Activated naive CD4-positive, alpha-beta T cell treated with anti-CD3 and anti-CD28 coated beads, Interleukin-2, amount 50 U/mL, for 24 hours (primary cell): Measurements from ENCODE around the gene MYO3B.

Experiments
- H3K27ac Mint-ChIP-seq: one replicate; pipeline ENCODE4 v1.8.0; 2021; ENCODE audit warnings: mild to moderate bottlenecking, mixed read lengths
- H3K27me3 Mint-ChIP-seq: one replicate; pipeline ENCODE4 v1.8.0; 2021; ENCODE audit warnings: mixed read lengths
- H3K36me3 Mint-ChIP-seq: one replicate; pipeline ENCODE4 v1.8.0; 2021; ENCODE audit warnings: mixed read lengths
- H3K4me1 Mint-ChIP-seq: one replicate; pipeline ENCODE4 v1.8.0; 2021; ENCODE audit warnings: mixed read lengths
- H3K4me3 Mint-ChIP-seq: one replicate; pipeline ENCODE4 v1.8.0; 2021; ENCODE audit warnings: mild to moderate bottlenecking, mixed read lengths
- H3K9me3 Mint-ChIP-seq: one replicate; pipeline ENCODE4 v1.8.0; 2021; ENCODE audit warnings: mixed read lengths

Gene MYO3B

DNA sequence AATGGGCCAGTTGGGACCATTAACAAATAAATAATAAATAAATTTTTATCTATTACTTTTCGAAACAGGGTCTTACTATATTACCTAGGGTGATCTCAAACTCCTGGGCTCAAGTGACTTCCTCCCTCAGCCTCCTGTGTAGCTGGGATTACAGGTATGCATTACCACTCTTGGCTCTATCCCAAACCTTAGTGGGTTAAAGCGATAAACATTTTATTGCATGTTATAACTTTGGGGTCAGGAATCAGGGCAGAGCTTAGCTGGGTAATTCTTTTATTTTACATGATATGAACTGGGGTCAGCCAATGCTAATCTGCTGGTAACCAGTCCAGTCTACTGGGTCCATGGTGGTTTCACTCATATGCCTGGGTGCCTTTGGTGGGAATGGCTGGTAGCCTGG is 127.8 kb downstream of the MYO3B start:
- no peaks in the 10 kb centered on the region for H3K9me3 Mint-ChIP-seq

GRCh38 chr2:170306293-170306873 is 128.4 kb downstream of the MYO3B start:
- Mint-ChIP-seq H3K27me3 (peaks cover 9% of the 10 kb centered on the region), H3K9me3 (no peaks in the 10 kb centered on the region), H3K36me3 (no peaks in the 10 kb centered on the region), H3K27ac (no peak overlapping the region), H3K4me3 (no peak overlapping the region), H3K4me1 (no peaks in the 10 kb centered on the region)

More for the DNA sequence above, 127.8 kb downstream of the MYO3B start:
- Mint-ChIP-seq H3K27ac (no peak overlapping the region), H3K36me3 (no peaks in the 10 kb centered on the region), H3K4me1 (no peaks in the 10 kb centered on the region), H3K4me3 (no peak overlapping the region), H3K27me3 (peaks cover 9% of the 10 kb centered on the region)

- Mint-ChIP-seq H3K27me3 (peaks cover 6% of the 10 kb centered on the region), H3K9me3 (no peaks in the 10 kb centered on the region), H3K27ac (no peak overlapping the region), H3K4me3 (no peak overlapping the region), H3K36me3 (no peaks in the 10 kb centered on the region), H3K4me1 (no peaks in the 10 kb centered on the region)
These were observed 129.1 kb downstream of the MYO3B start for GRCh38 chr2:170307052-170307451.

- Mint-ChIP-seq H3K9me3 (no peaks in the 10 kb centered on the region), H3K27me3 (peaks cover 6% of the 10 kb centered on the region), H3K36me3 (no peaks in the 10 kb centered on the region), H3K4me3 (no peak overlapping the region), H3K27ac (no peak overlapping the region), H3K4me1 (no peaks in the 10 kb centered on the region)
These were observed 129.8 kb downstream of the MYO3B start for GRCh38 chr2:170307555-170308351.

DNA sequence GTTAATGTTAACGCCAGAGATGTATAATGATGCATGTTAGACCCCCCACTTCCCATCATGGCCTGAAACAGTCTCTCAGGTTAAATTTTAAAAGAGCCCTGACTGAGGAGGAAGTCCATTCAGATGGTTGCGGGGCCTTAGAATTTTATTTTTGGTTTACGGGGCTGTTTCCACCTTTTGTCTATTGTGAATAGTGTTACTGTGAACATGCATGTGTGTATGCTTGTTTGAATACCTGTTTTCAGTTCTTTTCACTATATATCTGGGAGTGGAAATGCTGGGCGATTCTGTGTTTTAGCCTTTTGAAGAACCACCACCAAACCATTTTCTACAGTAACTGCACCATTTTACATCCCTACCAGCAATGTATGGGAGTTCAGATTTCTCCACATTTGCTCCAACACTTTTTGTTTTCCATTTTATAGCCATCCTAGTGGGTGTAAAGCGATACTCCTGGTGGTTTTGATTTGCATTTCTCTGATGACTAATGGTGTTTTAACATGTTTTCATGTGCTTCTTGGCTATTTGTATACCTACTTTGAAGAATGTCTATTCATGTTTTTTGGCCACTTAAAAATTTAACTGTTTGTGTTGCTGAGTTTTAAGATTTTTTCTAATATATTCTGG is 133.0 kb downstream of the MYO3B start:
- H3K4me1 Mint-ChIP-seq: no peaks in the 10 kb centered on the region
- H3K27me3 Mint-ChIP-seq: peaks cover 11% of the 10 kb centered on the region
- no peaks in the 10 kb centered on the region for H3K9me3 Mint-ChIP-seq
- H3K36me3 Mint-ChIP-seq: no peaks in the 10 kb centered on the region
- no peak overlapping the region for H3K4me3 Mint-ChIP-seq
- no peak overlapping the region for H3K27ac Mint-ChIP-seq

- Mint-ChIP-seq H3K4me1 (no peaks in the 10 kb centered on the region), H3K27ac (no peak overlapping the region), H3K4me3 (no peak overlapping the region), H3K36me3 (no peaks in the 10 kb centered on the region), H3K9me3 (no peaks in the 10 kb centered on the region), H3K27me3 (peaks cover 13% of the 10 kb centered on the region)
These were observed 135.5 kb downstream of the MYO3B start for GRCh38 chr2:170313347-170313991.

- no peak overlapping the region for H3K27ac Mint-ChIP-seq
- no peaks in the 10 kb centered on the region for H3K9me3 Mint-ChIP-seq
- H3K4me1 Mint-ChIP-seq: no peaks in the 10 kb centered on the region
- H3K4me3 Mint-ChIP-seq: no peak overlapping the region
- peaks cover 13% of the 10 kb centered on the region for H3K27me3 Mint-ChIP-seq
- no peaks in the 10 kb centered on the region for H3K36me3 Mint-ChIP-seq
These were observed 136.0 kb downstream of the MYO3B start for GRCh38 chr2:170313992-170314348.

DNA sequence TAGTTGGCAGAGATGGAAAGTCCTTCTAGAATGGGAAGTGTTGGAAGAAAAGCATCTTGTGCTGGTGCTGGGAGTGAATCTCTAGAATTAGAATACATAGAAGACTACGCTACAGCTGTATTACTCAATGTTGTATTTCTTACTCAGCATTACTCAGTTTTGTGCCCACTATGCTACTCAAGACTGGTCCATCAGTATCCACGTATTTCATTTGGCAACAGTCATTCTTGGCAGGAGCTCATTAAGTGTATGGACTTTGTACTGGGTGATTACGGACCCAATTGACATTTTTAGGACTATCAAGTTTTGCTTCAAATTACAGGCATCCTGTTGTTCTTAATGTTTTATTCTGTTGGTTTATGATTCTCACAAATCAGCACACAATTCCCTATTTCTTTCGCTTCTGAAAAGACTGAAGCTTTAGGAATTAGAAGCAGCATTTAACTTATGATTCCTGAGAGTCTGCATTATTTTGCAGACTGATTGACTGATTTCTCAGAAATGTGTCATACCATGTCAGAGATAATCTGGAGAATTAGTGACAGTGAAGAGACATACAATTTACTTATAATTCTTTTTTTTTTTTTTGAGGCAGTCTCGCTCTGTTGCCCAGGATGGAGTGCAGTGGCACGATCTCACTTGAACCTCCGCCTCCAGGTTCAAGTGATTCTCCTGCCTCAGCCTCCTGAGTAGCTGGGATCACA is 136.9 kb downstream of the MYO3B start:
- peaks cover 9% of the 10 kb centered on the region for H3K9me3 Mint-ChIP-seq
- H3K27ac Mint-ChIP-seq: no peak overlapping the region
- H3K36me3 Mint-ChIP-seq: no peaks in the 10 kb centered on the region
- H3K4me1 Mint-ChIP-seq: no peaks in the 10 kb centered on the region
- H3K27me3 Mint-ChIP-seq: peaks cover 13% of the 10 kb centered on the region
- no peak overlapping the region for H3K4me3 Mint-ChIP-seq

DNA sequence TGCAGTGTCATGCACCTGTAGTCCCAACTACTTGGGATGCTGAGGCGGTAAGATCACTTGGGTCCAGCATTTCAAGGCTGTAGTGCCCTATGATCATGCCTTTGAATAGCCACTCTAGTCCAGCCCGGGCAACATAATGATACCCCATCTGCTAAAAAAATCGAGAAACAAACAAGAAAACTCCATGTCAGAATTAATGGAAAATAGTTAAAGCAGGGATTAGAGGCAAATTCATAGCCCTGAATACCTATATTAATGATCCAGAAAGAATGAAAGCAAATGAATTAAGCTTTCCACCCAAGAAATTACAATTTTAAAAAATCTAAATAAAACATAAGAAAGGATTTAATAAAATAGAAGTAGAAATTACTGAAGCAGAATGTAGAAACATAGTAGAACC is 143.0 kb downstream of the MYO3B start:
- H3K9me3 Mint-ChIP-seq: peaks cover 9% of the 10 kb centered on the region
- no peaks in the 10 kb centered on the region for H3K4me1 Mint-ChIP-seq
- H3K27me3 Mint-ChIP-seq: peaks cover 8% of the 10 kb centered on the region
- H3K36me3 Mint-ChIP-seq: no peaks in the 10 kb centered on the region
- H3K4me3 Mint-ChIP-seq: no peak overlapping the region
- H3K27ac Mint-ChIP-seq: no peak overlapping the region

- Mint-ChIP-seq H3K36me3 (no peaks in the 10 kb centered on the region), H3K27ac (no peak overlapping the region), H3K27me3 (peaks cover 7% of the 10 kb centered on the region), H3K4me1 (no peaks in the 10 kb centered on the region), H3K4me3 (no peak overlapping the region), H3K9me3 (peaks cover 9% of the 10 kb centered on the region)
These were observed 143.6 kb downstream of the MYO3B start for GRCh38 chr2:170321526-170321925.

- H3K9me3 Mint-ChIP-seq: peaks cover 9% of the 10 kb centered on the region
- no peak overlapping the region for H3K27ac Mint-ChIP-seq
- H3K4me1 Mint-ChIP-seq: no peaks in the 10 kb centered on the region
- peaks cover 4% of the 10 kb centered on the region for H3K27me3 Mint-ChIP-seq
- H3K4me3 Mint-ChIP-seq: no peak overlapping the region
- no peaks in the 10 kb centered on the region for H3K36me3 Mint-ChIP-seq
These were observed 144.3 kb downstream of the MYO3B start for GRCh38 chr2:170322140-170322766.

GRCh38 chr2:170323743-170324142 is 145.8 kb downstream of the MYO3B start:
- no peaks in the 10 kb centered on the region for H3K36me3 Mint-ChIP-seq
- H3K4me3 Mint-ChIP-seq: no peak overlapping the region

GRCh38 chr2:170324640-170325046 is 146.7 kb downstream of the MYO3B start:
- no peaks in the 10 kb centered on the region for H3K4me1 Mint-ChIP-seq
- peaks cover 2% of the 10 kb centered on the region for H3K27me3 Mint-ChIP-seq
- H3K4me3 Mint-ChIP-seq: no peak overlapping the region
- H3K27ac Mint-ChIP-seq: no peak overlapping the region
- no peaks in the 10 kb centered on the region for H3K36me3 Mint-ChIP-seq
- H3K9me3 Mint-ChIP-seq: peaks cover 3% of the 10 kb centered on the region

More at GRCh38 chr2:170323743-170324142, 145.8 kb downstream of the MYO3B start:
- no peaks in the 10 kb centered on the region for H3K4me1 Mint-ChIP-seq
- peaks cover 9% of the 10 kb centered on the region for H3K9me3 Mint-ChIP-seq
- peaks cover 2% of the 10 kb centered on the region for H3K27me3 Mint-ChIP-seq
- H3K27ac Mint-ChIP-seq: no peak overlapping the region

- no peaks in the 10 kb centered on the region for H3K36me3 Mint-ChIP-seq
- H3K4me1 Mint-ChIP-seq: no peaks in the 10 kb centered on the region
- H3K27ac Mint-ChIP-seq: no peak overlapping the region
- H3K4me3 Mint-ChIP-seq: no peak overlapping the region
- peaks cover 4% of the 10 kb centered on the region for H3K27me3 Mint-ChIP-seq
- no peaks in the 10 kb centered on the region for H3K9me3 Mint-ChIP-seq
These were observed 152.9 kb downstream of the MYO3B start for GRCh38 chr2:170330881-170331280.
